Measurements from ENCODE around the gene TEPSIN.
A peak's percentile ranks its signal among the peaks of the same experiment; 100 is the strongest.
"Not testable (repeated sequence)": the region's sequence is repeated elsewhere in the genome, so short reads cannot be mapped to it uniquely, and the experiment has no call there.

The TEPSIN gene

DNA sequence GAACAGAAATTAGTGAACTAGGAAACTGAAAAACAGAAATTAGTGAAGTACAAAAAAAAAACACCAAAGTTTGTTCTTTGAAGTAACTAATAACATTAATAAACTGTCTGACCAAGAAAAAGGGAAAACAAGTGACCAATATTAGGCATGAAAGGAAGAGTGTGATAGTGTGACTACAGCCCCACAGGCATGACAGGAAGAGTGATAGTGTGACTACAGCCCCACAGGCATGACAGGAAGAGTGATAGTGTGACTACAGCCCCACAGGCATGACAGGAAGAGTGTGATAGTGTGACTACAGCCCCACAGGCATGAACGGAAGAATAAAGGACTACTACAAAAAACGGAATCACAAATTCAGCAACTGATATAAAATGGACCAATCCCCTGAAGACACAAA lies 11.2 kb downstream of the TEPSIN start:
- not testable (repeated sequence) for H3K9me3 Mint-ChIP-seq; H3K4me3 Mint-ChIP-seq; ATAC-seq (replicated peaks; ENCODE audit: extremely low read depth, poor library complexity, severe bottlenecking); H3K27ac Mint-ChIP-seq (ENCODE audit: low read depth); H3K27me3 Mint-ChIP-seq; DNase-seq (ENCODE audit: low spot score in 2 of 2)
- Mint-ChIP-seq H3K36me3 (ENCODE audit: insufficient read depth) (peaks cover 20% of the 10 kb centered on the region), H3K4me1 (peaks cover 28% of the 10 kb centered on the region)

DNA sequence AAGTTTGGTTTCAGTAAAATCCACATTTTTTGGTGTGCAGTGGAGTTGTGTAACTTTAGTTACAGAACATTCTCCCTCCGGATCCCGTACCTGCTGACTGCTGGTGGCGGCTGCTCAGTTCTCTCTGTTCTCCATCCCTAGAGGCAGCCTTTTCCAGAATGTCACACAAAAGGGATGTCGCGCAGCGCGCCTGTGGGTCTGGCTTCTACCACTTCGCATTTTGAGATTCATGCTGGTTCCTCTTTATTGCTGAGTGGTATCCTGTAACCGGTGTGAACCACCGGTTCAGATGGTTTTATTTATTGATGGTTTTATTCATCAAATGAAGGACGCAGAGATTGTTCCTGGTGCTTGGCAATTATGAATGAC lies 15.1 kb downstream of the TEPSIN start:
- H3K9me3 Mint-ChIP-seq, result no peaks in the 10 kb centered on the region
- H3K36me3 Mint-ChIP-seq (ENCODE audit: insufficient read depth), result peaks cover 10% of the 10 kb centered on the region
- no peaks in the 10 kb centered on the region for H3K27me3 Mint-ChIP-seq
- H3K4me3 Mint-ChIP-seq, result peak overlapping the region; percentile 78
- DNase-seq (ENCODE audit: low spot score in 2 of 2), result no peak
- peak overlapping the region; percentile 61 for H3K27ac Mint-ChIP-seq (ENCODE audit: low read depth)
- ATAC-seq (replicated peaks; ENCODE audit: extremely low read depth, poor library complexity, severe bottlenecking), result no peak
- peaks cover 18% of the 10 kb centered on the region for H3K4me1 Mint-ChIP-seq

DNA sequence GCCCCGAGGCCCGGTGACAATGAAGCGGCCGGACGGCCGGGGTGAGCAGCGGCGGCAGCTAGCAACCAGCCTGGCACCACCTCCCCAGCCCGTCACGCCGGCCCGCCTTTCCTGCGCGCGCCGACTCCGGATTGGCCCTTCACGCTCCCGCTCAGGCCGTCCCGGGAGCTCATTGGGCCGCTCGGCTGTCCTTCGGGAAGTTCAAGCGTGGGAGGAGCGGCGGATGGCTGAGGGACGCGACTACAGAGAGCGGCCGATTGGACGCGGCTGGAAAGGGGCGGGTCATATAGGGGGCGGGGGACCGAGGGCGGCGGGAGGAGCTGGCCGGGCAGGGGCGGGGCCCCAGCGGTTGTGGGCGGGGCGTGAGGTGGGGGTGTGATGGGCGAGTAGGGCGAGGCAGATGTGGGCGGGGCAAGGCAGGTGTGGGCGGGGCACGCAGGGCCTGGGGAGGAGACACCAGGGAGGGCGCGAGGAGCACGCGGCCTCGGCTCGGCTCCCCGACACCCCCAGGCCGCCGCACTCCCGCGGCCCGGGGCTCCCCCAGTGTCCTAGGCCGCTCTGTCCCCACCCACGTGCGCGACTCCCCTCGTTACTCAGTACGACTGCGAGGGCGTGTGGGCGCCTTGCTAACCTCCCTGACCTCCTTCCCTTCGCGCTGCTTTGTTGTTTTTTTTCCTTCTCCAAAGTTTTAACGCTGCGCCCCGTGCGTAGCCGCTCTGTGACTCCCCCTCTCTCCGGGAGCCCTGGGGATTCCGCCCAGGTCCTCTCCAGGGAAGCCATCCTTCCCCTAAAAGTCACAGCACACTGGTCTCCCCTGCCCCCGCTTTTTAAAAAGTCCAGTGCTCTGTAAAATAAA lies 15.7 kb downstream of the TEPSIN start, which contains the start of gene CEP131:
TSS of gene CEP131 (minus strand) at position 60 of the 856 bp plus-strand sequence. CDS start 2,909 bp downstream, outside the sequence.
- Mint-ChIP-seq H3K4me3 (peak within 1 kb of the TSS; percentile 78), H3K27me3 (no peaks in the 10 kb centered on the region), H3K4me1 (peaks cover 18% of the 10 kb centered on the region), H3K36me3 (ENCODE audit: insufficient read depth) (peaks cover 7% of the 10 kb centered on the region), H3K27ac (ENCODE audit: low read depth) (peak within 1 kb of the TSS; percentile 61), H3K9me3 (no peaks in the 10 kb centered on the region)
- DNase-seq (ENCODE audit: low spot score in 2 of 2), result peak; percentile 98 to 99
- ATAC-seq (replicated peaks; ENCODE audit: extremely low read depth, poor library complexity, severe bottlenecking), result peak; percentile 100

DNA sequence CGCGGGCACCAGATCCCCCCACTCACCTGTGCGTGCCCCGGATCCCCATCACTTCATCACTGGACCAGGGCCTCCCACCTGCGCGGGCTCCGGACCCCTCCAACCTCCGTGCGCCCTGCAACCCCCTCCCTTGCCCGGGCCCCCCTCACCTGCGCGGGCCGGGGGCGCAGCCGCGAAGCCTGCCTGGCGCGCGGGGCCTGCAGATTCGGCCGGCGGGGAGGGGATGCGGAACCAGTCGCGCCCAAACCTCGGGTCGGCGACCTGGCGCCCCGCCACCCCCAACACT lies 16.3 kb downstream of the TEPSIN start:
- H3K4me1 Mint-ChIP-seq, result peaks cover 15% of the 10 kb centered on the region

DNA sequence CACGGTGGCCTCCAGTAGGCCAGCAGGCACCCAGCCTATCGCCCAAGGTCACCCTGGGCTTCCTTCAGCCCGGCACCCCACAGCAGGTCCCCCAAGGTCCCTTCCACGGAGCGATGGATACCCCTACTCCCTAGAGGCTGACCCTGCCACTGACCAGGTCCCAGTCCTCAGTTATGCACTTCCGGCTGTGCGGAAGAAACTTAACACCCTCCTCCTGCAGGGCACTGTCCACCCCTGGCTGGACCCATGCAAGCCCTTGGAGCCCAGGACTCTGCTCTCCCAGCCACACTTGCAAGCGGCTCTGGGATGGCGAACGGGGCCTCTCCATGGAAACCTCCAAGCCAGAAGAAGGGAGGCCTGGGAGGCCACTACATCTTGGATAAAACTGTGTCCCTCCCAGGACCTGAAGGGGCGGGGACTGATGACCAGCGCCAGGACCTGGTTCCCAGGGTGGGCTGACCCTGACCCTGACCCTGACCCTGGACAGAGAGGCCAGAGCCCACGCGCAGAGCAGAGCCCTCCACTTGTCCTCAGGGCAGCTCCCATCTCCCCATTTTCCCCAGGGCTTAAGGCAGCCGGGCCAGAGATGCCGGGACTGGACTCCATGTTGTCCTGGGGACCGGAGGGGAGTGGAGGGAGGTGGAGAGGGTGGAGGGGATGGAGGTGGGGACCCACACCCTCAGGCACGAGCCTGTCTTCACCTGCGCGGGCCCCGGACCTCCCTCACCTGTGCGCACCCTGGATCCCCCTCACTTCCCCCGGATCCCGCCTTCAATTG lies 16.8 kb downstream of the TEPSIN start:
- Mint-ChIP-seq H3K9me3 (no peaks in the 10 kb centered on the region), H3K4me1 (peaks cover 12% of the 10 kb centered on the region), H3K27me3 (no peaks in the 10 kb centered on the region), H3K36me3 (ENCODE audit: insufficient read depth) (peaks cover 7% of the 10 kb centered on the region), H3K27ac (ENCODE audit: low read depth) (no peak overlapping the region), H3K4me3 (peak overlapping the region; percentile 78)
- ATAC-seq (replicated peaks; ENCODE audit: extremely low read depth, poor library complexity, severe bottlenecking) (no peak), DNase-seq (ENCODE audit: low spot score in 2 of 2) (no peak)

More for the DNA sequence above, 16.3 kb downstream of the TEPSIN start:
- DNase-seq (ENCODE audit: low spot score in 2 of 2) (no peak), ATAC-seq (replicated peaks; ENCODE audit: extremely low read depth, poor library complexity, severe bottlenecking) (no peak)
- Mint-ChIP-seq H3K27me3 (no peaks in the 10 kb centered on the region), H3K27ac (ENCODE audit: low read depth) (no peak overlapping the region), H3K36me3 (ENCODE audit: insufficient read depth) (peaks cover 7% of the 10 kb centered on the region), H3K4me3 (peak overlapping the region; percentile 78), H3K9me3 (no peaks in the 10 kb centered on the region)

DNA sequence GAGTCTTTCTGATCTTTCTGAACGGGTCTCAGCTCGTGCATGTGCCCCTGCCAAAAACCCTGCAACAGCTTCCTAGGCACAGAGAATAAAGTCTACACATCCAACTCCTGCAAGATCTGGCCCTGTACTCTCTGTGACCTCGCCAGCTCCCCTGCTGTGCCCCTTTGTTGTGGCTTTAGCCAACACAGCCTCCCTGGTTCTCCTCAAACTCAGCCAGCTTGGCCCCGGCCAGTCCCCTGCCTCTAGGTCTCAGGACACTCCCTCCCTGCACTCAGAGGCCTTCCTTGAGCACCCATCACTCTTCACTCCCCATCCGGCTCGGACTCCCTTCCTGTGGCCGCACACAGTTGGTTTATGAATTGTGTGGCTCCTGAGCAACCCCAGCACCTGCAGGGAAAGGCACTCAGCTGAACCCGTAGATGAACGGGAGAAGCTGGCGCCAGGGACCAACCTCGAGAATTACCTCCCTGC lies 17.4 kb downstream of the TEPSIN start:
- no peak for DNase-seq (ENCODE audit: low spot score in 2 of 2)
- Mint-ChIP-seq H3K9me3 (no peaks in the 10 kb centered on the region), H3K4me3 (peak overlapping the region; percentile 78), H3K27me3 (no peaks in the 10 kb centered on the region), H3K27ac (ENCODE audit: low read depth) (no peak overlapping the region), H3K36me3 (ENCODE audit: insufficient read depth) (peaks cover 7% of the 10 kb centered on the region), H3K4me1 (peaks cover 12% of the 10 kb centered on the region)
- no peak for ATAC-seq (replicated peaks; ENCODE audit: extremely low read depth, poor library complexity, severe bottlenecking)

DNA sequence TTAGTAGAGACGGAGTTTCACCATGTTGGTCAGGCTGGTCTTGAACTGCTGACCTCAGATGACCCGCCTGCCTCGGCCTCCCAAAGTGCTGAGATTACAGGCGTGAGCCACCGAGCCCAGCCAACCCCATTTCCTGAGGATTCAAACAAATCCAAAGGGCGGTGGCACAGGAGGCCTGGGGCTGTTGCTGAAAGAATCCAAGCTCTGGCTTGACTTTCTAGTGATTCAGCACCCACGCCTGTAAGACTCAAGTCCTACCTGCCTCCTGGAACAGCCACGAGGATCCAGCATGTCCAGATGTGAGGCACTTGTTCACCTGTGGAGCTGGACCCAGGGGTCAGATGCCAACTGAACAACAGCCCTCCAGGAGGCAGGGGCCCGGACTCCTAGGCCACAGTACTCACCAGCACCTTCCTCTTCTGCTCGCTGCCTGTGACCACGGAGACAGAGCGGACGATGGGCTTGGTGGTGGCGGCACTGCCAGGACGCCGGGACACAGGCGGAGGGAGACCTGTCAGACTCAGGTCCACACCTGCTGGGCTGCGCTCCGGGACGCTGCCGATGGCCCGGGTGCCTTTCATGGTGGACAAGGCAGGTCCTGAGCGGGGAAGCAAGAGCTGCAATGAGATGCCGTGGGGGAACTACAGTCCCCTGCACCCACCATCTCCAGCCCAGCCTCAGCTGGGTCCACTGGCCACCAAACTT lies 19.2 kb downstream of the TEPSIN start:
- H3K4me1 Mint-ChIP-seq, result peaks cover 12% of the 10 kb centered on the region
- no peaks in the 10 kb centered on the region for H3K9me3 Mint-ChIP-seq
- H3K36me3 Mint-ChIP-seq (ENCODE audit: insufficient read depth), result peaks cover 5% of the 10 kb centered on the region
- H3K4me3 Mint-ChIP-seq, result no peak overlapping the region
- no peaks in the 10 kb centered on the region for H3K27me3 Mint-ChIP-seq
- ATAC-seq (replicated peaks; ENCODE audit: extremely low read depth, poor library complexity, severe bottlenecking) (no peak), DNase-seq (ENCODE audit: low spot score in 2 of 2) (no peak)
- H3K27ac Mint-ChIP-seq (ENCODE audit: low read depth), result no peak overlapping the region

DNA sequence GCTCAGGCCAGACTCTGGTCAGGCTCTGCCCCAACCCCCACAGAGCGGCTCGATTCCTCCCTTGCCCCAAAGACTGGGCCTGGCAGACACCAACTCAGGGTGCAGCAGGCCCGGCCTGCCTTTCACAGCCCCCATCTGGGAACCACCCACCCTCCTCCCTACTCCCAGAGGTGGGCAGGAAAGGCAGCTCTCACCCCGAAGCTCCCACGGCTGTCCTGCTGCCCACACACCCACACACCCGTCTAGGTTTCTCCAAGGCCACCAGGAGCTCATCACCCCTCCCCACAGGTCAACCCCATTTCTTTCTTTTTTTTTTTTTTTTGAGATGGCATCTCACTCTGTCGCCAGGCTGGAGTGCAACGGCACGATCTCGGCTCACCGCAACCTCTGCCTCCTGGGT lies 19.9 kb downstream of the TEPSIN start:
- ATAC-seq (replicated peaks; ENCODE audit: extremely low read depth, poor library complexity, severe bottlenecking) (no peak), DNase-seq (ENCODE audit: low spot score in 2 of 2) (no peak)
- Mint-ChIP-seq H3K4me3 (no peak overlapping the region), H3K36me3 (ENCODE audit: insufficient read depth) (peaks cover 5% of the 10 kb centered on the region), H3K27me3 (no peaks in the 10 kb centered on the region), H3K4me1 (peaks cover 12% of the 10 kb centered on the region), H3K9me3 (no peaks in the 10 kb centered on the region), H3K27ac (ENCODE audit: low read depth) (no peak overlapping the region)

DNA sequence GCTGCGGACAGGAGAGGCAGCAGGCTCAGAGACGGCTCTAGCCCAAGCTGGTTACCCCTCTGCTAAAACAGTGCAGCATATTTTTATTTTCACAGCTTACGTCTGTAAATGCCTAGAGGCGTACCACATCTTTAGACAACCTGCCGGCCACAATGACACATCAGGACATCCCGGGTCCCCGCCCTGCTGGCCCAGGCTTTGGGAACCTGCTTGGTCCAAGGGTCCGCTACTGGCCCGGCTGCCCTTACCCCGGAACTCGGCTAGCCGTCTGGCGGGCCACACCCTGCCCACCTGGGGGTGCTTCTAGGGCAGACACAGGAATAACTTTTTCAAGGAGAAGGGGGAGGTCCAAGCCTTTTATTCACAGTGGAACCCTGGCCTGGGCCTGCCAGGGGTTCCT lies 20.4 kb downstream of the TEPSIN start:
- ATAC-seq (replicated peaks; ENCODE audit: extremely low read depth, poor library complexity, severe bottlenecking) (no peak), DNase-seq (ENCODE audit: low spot score in 2 of 2) (no peak)
- Mint-ChIP-seq H3K4me1 (peaks cover 7% of the 10 kb centered on the region), H3K27ac (ENCODE audit: low read depth) (no peak overlapping the region), H3K4me3 (no peak overlapping the region), H3K27me3 (no peaks in the 10 kb centered on the region), H3K36me3 (ENCODE audit: insufficient read depth) (peaks cover 5% of the 10 kb centered on the region), H3K9me3 (no peaks in the 10 kb centered on the region)

DNA sequence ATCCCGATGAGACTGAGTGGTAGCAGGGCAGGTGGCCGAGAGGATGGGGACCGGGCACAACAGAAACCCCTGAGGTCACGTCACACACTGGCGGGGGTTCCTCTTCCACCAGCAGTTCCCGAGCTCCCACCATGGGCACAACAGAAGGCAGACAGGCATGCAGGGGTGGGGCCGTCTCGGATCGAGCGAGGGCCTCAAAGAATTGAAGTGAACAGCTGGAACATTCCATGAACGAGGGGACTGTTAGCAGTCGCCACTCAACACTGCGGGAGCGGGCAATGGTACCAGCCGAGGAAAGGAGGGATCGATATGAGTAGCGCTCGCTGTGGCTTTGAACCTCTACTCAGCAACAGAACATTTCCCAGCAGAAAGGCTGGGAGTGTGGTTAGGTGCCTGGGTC lies 21.4 kb downstream of the TEPSIN start:
- no peak for ATAC-seq (replicated peaks; ENCODE audit: extremely low read depth, poor library complexity, severe bottlenecking)
- no peaks in the 10 kb centered on the region for H3K9me3 Mint-ChIP-seq
- H3K4me1 Mint-ChIP-seq, result no peaks in the 10 kb centered on the region
- H3K27me3 Mint-ChIP-seq, result no peaks in the 10 kb centered on the region
- no peak overlapping the region for H3K4me3 Mint-ChIP-seq
- no peak overlapping the region for H3K27ac Mint-ChIP-seq (ENCODE audit: low read depth)
- peaks cover 5% of the 10 kb centered on the region for H3K36me3 Mint-ChIP-seq (ENCODE audit: insufficient read depth)
- DNase-seq (ENCODE audit: low spot score in 2 of 2), result no peak

DNA sequence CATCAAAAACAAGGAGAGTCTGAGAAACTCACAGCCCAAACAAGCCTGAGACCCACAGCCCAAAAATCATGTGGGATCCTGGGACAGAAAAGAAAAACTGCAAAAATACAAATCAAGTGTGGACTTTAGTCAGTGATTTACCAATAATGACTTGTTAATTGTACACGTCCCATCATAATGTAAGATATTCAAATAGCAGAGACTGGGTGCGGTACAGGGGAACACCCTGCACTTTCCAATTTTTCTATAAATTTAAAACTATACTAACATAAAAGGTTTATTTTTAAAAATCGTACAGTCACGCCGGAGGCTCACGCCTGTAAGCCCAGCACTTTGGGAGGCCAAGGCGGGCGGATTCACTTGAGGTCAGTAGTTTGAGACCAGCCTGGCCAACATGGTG lies 24.9 kb downstream of the TEPSIN start:
- Mint-ChIP-seq H3K4me1 (no peaks in the 10 kb centered on the region), H3K36me3 (ENCODE audit: insufficient read depth) (peaks cover 2% of the 10 kb centered on the region), H3K27ac (ENCODE audit: low read depth) (no peak overlapping the region), H3K9me3 (no peaks in the 10 kb centered on the region), H3K4me3 (no peak overlapping the region), H3K27me3 (no peaks in the 10 kb centered on the region)
- no peak for ATAC-seq (replicated peaks; ENCODE audit: extremely low read depth, poor library complexity, severe bottlenecking)
- DNase-seq (ENCODE audit: low spot score in 2 of 2), result no peak

DNA sequence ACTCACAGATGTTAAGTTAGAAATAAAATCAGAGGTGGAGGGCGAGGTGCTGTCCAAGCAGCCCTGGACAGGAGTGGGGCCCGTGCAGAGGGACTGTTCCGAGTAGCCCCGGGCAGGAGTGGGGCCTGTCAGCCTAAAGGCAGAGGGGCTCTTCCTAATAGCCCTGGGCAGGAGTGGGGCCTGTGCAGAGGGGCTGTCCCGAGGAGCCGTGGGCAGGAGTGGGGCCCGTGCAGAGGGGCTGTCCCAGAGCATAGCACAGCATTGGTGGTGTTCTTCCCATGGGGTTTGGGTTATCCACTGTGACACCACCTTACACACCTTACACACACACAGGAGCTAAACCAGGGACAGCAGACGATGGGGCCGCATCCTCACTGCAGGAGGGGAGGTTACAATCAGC lies 26.5 kb downstream of the TEPSIN start:
- no peak for DNase-seq (ENCODE audit: low spot score in 2 of 2)
- no peaks in the 10 kb centered on the region for H3K9me3 Mint-ChIP-seq

More for the DNA sequence above, 26.5 kb downstream of the TEPSIN start:
- Mint-ChIP-seq H3K4me3 (no peak overlapping the region), H3K27me3 (no peaks in the 10 kb centered on the region), H3K27ac (ENCODE audit: low read depth) (no peak overlapping the region), H3K4me1 (no peaks in the 10 kb centered on the region), H3K36me3 (ENCODE audit: insufficient read depth) (peaks cover 2% of the 10 kb centered on the region)
- ATAC-seq (replicated peaks; ENCODE audit: extremely low read depth, poor library complexity, severe bottlenecking), result no peak

All from central memory CD8-positive, alpha-beta T cell (primary cell).